H1 (cell line): ENCODE results near the gene SLC38A7. TPM values are rescaled to one million over a fixed set of nuclear protein-coding genes. Genes with fewer than 3 reads are reported as not detected.

Source experiments
- CTCF ChIA-PET: fragments of 300-600 bp; sonication (Branson Sonifier 250); formaldehyde crosslinking; loops from one replicate; lab custom pipeline; 2021; ENCODE audit not compliant: partially characterized antibody; lab: Charles Lee
- POLR2A ChIA-PET: fragments of 300-600 bp; sonication (Branson Sonifier 250); formaldehyde crosslinking; loops from one replicate; lab custom pipeline; 2021; ENCODE audit warnings: inconsistent platforms; ENCODE audit not compliant: partially characterized antibody; lab: Charles Lee
- DNase-seq, 2 experiments: peaks; one replicate each; pipeline versions ENCODE4 v3.0.0 to v3.0.0-alpha.2; 2010 to 2022; ENCODE audit warnings: low spot score in 2 of 2, low read depth in 1 of 2, mixed read lengths in 1 of 2
- FAIRE-seq: peaks from 2 replicates; lab custom pipeline; 2011; peaks lifted over from hg19 to GRCh38; lab: Jason Lieb, UNC
- H2AFZ ChIP-seq: 2 replicates; pipeline ENCODE4 v1.8.1; 2012; ENCODE audit warnings: low read length, inconsistent platforms
- H2AK5ac ChIP-seq: 2 replicates; pipeline ENCODE4 v1.6.1; 2013; ENCODE audit warnings: low read depth, low read length
- H2BK120ac ChIP-seq: replicated peaks from 2 replicates; pipeline ENCODE3; 2013; ENCODE audit warnings: low read depth, low read length, inconsistent platforms
- H2BK12ac ChIP-seq: 2 replicates; pipeline ENCODE4 v1.6.1; 2013; ENCODE audit warnings: low read depth, low read length
- H2BK15ac ChIP-seq: 2 replicates; pipeline ENCODE4 v1.6.1; 2013; ENCODE audit warnings: low read length
- H2BK20ac ChIP-seq: 2 replicates; pipeline ENCODE4 v1.6.1; 2013; ENCODE audit warnings: low read length
- H2BK5ac ChIP-seq: 2 replicates; pipeline ENCODE4 v1.6.1; 2013; ENCODE audit warnings: low read depth, low read length
- H3K14ac ChIP-seq: 2 replicates; pipeline ENCODE4 v1.6.1; 2013; ENCODE audit warnings: inconsistent platforms; ENCODE audit not compliant: insufficient read length
- H3K18ac ChIP-seq: 2 replicates; pipeline ENCODE4 v1.6.1; 2013; ENCODE audit warnings: low read length; ENCODE audit errors: extremely low read depth
- H3K23ac ChIP-seq: 2 replicates; pipeline ENCODE4 v1.6.1; 2013; ENCODE audit warnings: inconsistent platforms; ENCODE audit not compliant: insufficient read length
- H3K23me2 ChIP-seq: 2 replicates; pipeline ENCODE4 v1.6.1; 2013; ENCODE audit warnings: low read depth, low read length
- H3K27ac ChIP-seq: 2 replicates; pipeline ENCODE4 v1.6.1; 2011; ENCODE audit warnings: low read depth, low read length, inconsistent platforms
- H3K27me3 ChIP-seq, 4 experiments: replicated peaks in 1 of 4; 1 replicate in 1 of 4; 2 replicates in 3 of 4; pipeline versions ENCODE4 v1.6.1 to v1.8.1; 2011 to 2013; ENCODE audit warnings: low read length in 3 of 4, mild to moderate bottlenecking in 3 of 4, inconsistent platforms in 2 of 4, mixed read lengths in 2 of 4, moderate library complexity in 1 of 4; ENCODE audit not compliant: control insufficient read depth in 3 of 4, insufficient read depth in 3 of 4; ENCODE audit errors: extremely low read depth in 1 of 4
- H3K36me3 ChIP-seq, 4 experiments: 2 replicates each; pipeline versions ENCODE4 v1.6.1 to v1.8.1; 2011 to 2013; ENCODE audit warnings: mild to moderate bottlenecking in 4 of 4, low read length in 3 of 4, moderate library complexity in 2 of 4, control low read depth in 1 of 4, inconsistent platforms in 1 of 4; ENCODE audit not compliant: insufficient read depth in 4 of 4, control insufficient read depth in 2 of 4
- H3K4ac ChIP-seq: replicated peaks from 2 replicates; pipeline ENCODE3; 2013; ENCODE audit warnings: low read length, low read depth, mixed read lengths, inconsistent platforms; ENCODE audit not compliant: insufficient read length
- H3K4me1 ChIP-seq, 4 experiments: replicated peaks in 1 of 4; 1 replicate in 1 of 4; 2 replicates in 3 of 4; pipeline versions ENCODE4 v1.6.1 to v1.8.1; 2011 to 2013; ENCODE audit warnings: low read length in 3 of 4, inconsistent platforms in 2 of 4, mixed read lengths in 1 of 4; ENCODE audit not compliant: insufficient read depth in 4 of 4, control insufficient read depth in 3 of 4
- H3K4me2 ChIP-seq, 2 experiments: 2 replicates each; pipeline versions ENCODE4 v1.6.1 to v1.8.1; 2011 to 2013; ENCODE audit warnings: low read depth in 2 of 2, low read length in 2 of 2, control low read depth in 1 of 2, inconsistent platforms in 1 of 2, mild to moderate bottlenecking in 1 of 2; ENCODE audit not compliant: insufficient read depth in 1 of 2
- H3K4me3 ChIP-seq, 4 experiments: fragments of 200-600, 300-600 bp in 1 of 4; sonication (generic), shearing (Covaris generic), sonication (Bioruptor Twin) in 1 of 4; 2 replicates each; pipeline versions ENCODE4 v1.5.1 to v1.8.1; 2011 to 2016; ENCODE audit warnings: low read length in 4 of 4, low read depth in 3 of 4, control low read depth in 2 of 4, inconsistent platforms in 2 of 4, mild to moderate bottlenecking in 2 of 4, mixed read lengths in 1 of 4, moderate library complexity in 1 of 4; ENCODE audit not compliant: insufficient read depth in 2 of 4; ENCODE audit errors: extremely low read depth in 1 of 4
- H3K56ac ChIP-seq: replicated peaks from 2 replicates; pipeline ENCODE3; 2013; ENCODE audit warnings: low read depth, mild to moderate bottlenecking, mixed read lengths, low read length, inconsistent platforms; ENCODE audit not compliant: insufficient read length
- H3K79me1 ChIP-seq: 2 replicates; pipeline ENCODE4 v1.6.1; 2013; ENCODE audit warnings: low read depth, low read length, control low read depth
- H3K79me2 ChIP-seq, 2 experiments: 2 replicates each; pipeline versions ENCODE4 v1.6.1 to v1.8.1; 2012 to 2013; ENCODE audit warnings: low read length in 2 of 2, mild to moderate bottlenecking in 2 of 2, inconsistent platforms in 1 of 2; ENCODE audit not compliant: insufficient read depth in 2 of 2, control insufficient read depth in 1 of 2
- H3K9ac ChIP-seq, 4 experiments: replicated peaks in 1 of 4; 1 replicate in 1 of 4; 2 replicates in 3 of 4; pipeline versions ENCODE4 v1.6.1 to v1.8.1; 2011 to 2013; ENCODE audit warnings: low read depth in 3 of 4, low read length in 3 of 4, control low read depth in 2 of 4, mild to moderate bottlenecking in 2 of 4, moderate library complexity in 2 of 4, inconsistent platforms in 1 of 4; ENCODE audit errors: extremely low read depth in 1 of 4
- H3K9me3 ChIP-seq, 2 experiments: 2 replicates each; pipeline versions ENCODE4 v1.6.1 to v1.8.1; 2012 to 2013; ENCODE audit warnings: mild to moderate bottlenecking in 2 of 2, moderate library complexity in 2 of 2, control low read depth in 1 of 2, inconsistent platforms in 1 of 2, low read depth in 1 of 2, low read length in 1 of 2, mixed read lengths in 1 of 2; ENCODE audit not compliant: insufficient read depth in 2 of 2
- H4K20me1 ChIP-seq, 2 experiments: replicated peaks in 1 of 2; 2 replicates each; pipeline versions ENCODE3 to v1.8.1; 2011 to 2013; ENCODE audit warnings: inconsistent platforms in 2 of 2, low read length in 2 of 2, mild to moderate bottlenecking in 1 of 2; ENCODE audit not compliant: insufficient read depth in 2 of 2, control insufficient read depth in 1 of 2
- H4K5ac ChIP-seq: 2 replicates; pipeline ENCODE4 v1.6.1; 2013; ENCODE audit warnings: low read length, low read depth, mixed read lengths, inconsistent platforms; ENCODE audit not compliant: insufficient read length
- H4K8ac ChIP-seq: 2 replicates; pipeline ENCODE4 v1.8.0; 2013; ENCODE audit warnings: mild to moderate bottlenecking, moderate library complexity, low read length, inconsistent platforms; ENCODE audit not compliant: insufficient read depth; ENCODE audit errors: extremely low read depth
- H4K91ac ChIP-seq: replicated peaks from 2 replicates; pipeline ENCODE3; 2013; ENCODE audit warnings: low read length, mixed read lengths, inconsistent platforms; ENCODE audit not compliant: insufficient read length
- ATF3 ChIP-seq: IDR thresholded peaks from 2 replicates; pipeline ENCODE4 v1.6.1; 2011; ENCODE audit warnings: low read depth, mild to moderate bottlenecking, low read length; ENCODE audit not compliant: insufficient read depth
- KDM1A ChIP-seq: fragments of 200-600, 300-600 bp; sonication (generic); IDR thresholded peaks from 2 replicates; pipeline ENCODE4 v1.7.1; 2016; ENCODE audit warnings: mild to moderate bottlenecking, low read length, borderline replicate concordance
- RAD21 ChIP-seq, 2 experiments: IDR thresholded peaks in 1 of 2; conservative IDR thresholded peaks in 1 of 2; 2 replicates each; pipeline ENCODE4 v1.6.1; 2011; ENCODE audit warnings: low read depth in 2 of 2, low read length in 2 of 2, improper control_type of control experiment in 1 of 2, inconsistent platforms in 1 of 2, mild to moderate bottlenecking in 1 of 2, moderate library complexity in 1 of 2
- TCF12 ChIP-seq: IDR thresholded peaks from 2 replicates; pipeline ENCODE4 v1.6.1; 2011; ENCODE audit warnings: low read depth, mild to moderate bottlenecking, low read length
- WGBS, 2 experiments: shearing (Covaris generic) in 1 of 2; methylation state at CpG; one replicate each; pipeline versions ENCODE4 v1.1.6 to v1.1.7; 2013 to 2015; ENCODE audit warnings: low lambda C conversion rate in 2 of 2, mixed read lengths in 2 of 2, inconsistent platforms in 1 of 2, low coverage in 1 of 2, missing lambda C conversion rate in 1 of 2; ENCODE audit not compliant: insufficient replicate concordance in 2 of 2, insufficient coverage in 1 of 2, insufficient read length in 1 of 2; ENCODE audit errors: extremely low coverage in 1 of 2, missing lambda C conversion rate in 1 of 2; 5-methylcytosine and 5-hydroxymethylcytosine counted together
- polyA plus RNA-seq, 7 experiments: library from polyadenylated mRNA; depleted of rRNA in 3 of 7; stranded (reverse) in 5 of 7; unstranded in 2 of 7; fragments of >200 nt in 5 of 7; fragments of 200-250 nt in 2 of 7; gene quantifications; 1 replicate in 5 of 7; 2 replicates in 1 of 7; 4 replicates in 1 of 7; pipeline versions ENCODE4 v1.2.1 to v1.2.3, GENCODE V29; 2011 to 2013; ENCODE audit warnings: missing spikeins in 2 of 7, mixed read lengths in 2 of 7
- total RNA-seq: library from RNA; stranded (reverse); fragmentation: NEBNext Ultra II Directional; extraction: Animal tissue kit (Norgen Biotek cat#: 25700); gene quantifications from 2 replicates; pipeline ENCODE4 v1.2.1, GENCODE V29; 2021

Gene SLC38A7
- total and polyA plus RNA-seq, 2 of the 8 experiments (the other 6 are each of a cell fraction or from before 2014, with no cell fraction given): 26.7 to 28.0 TPM

GRCh38 chr16:58730724-58731370, 46.3 kb upstream of the SLC38A7 start:
- H4K5ac ChIP-seq: no peak overlapping the region
- TF ChIP-seq RAD21 (IDR thresholded peaks at IDR 0.05 in 1 of 2, conservative IDR thresholded peaks at IDR 0.05 in 1 of 2; ENCODE audit: low read depth in 2 of 2, low read length in 2 of 2): no peak
- no peak for TF ChIP-seq TCF12
- no peak for TF ChIP-seq KDM1A
- TF ChIP-seq ATF3: no peak
- no peak overlapping the region for H3K23ac ChIP-seq
- H3K79me1 ChIP-seq: peaks cover 8% of the 10 kb centered on the region
- WGBS, 2 experiments: 89% methylated on average over 11 of the region's 11 CpGs; no CpG with 5 or more reads in 1 of the 2 experiments
- H2AFZ ChIP-seq: no peak overlapping the region
- no peak overlapping the region for H2BK15ac ChIP-seq
- H2BK20ac ChIP-seq: no peak overlapping the region
- H3K18ac ChIP-seq: no peak overlapping the region
- no peak overlapping the region for H2BK120ac ChIP-seq
- H4K91ac ChIP-seq: no peak overlapping the region
- peaks cover 6% of the 10 kb centered on the region for H3K23me2 ChIP-seq
- no peak overlapping the region for H4K8ac ChIP-seq
- H3K14ac ChIP-seq: no peak overlapping the region
- H3K4me1 ChIP-seq: peaks cover 0 to 8% (median 2%) of the 10 kb centered on the region in 4 experiments; a peak in 3 of 7 replicates
- no peaks in the 10 kb centered on the region for H3K9me3 ChIP-seq
- DNase-seq (no peak), FAIRE-seq (no peak)
- no peak overlapping the region for H2BK5ac ChIP-seq
- H3K27ac ChIP-seq: no peak overlapping the region
- no peak overlapping the region for H3K4ac ChIP-seq
- H3K36me3 ChIP-seq: peaks cover 0 to 17% (median 0%) of the 10 kb centered on the region in 4 experiments; a peak in 2 of 8 replicates
- no peaks in the 10 kb centered on the region for H3K27me3 ChIP-seq
- H3K56ac ChIP-seq: no peak overlapping the region
- CTCF ChIA-PET: interaction anchor here (1.1 to 2.0 kb wide), 2 partner anchors 25 to 26 kb away, joined by 4 to 10 read pairs; no protein-coding TSS in a partner anchor
- no peak overlapping the region for H2AK5ac ChIP-seq
- peaks cover 4 to 64% of the 10 kb centered on the region in 2 experiments for H3K79me2 ChIP-seq
- POLR2A ChIA-PET: interaction anchor here (0.6 to 1.6 kb wide), 3 partner anchors 21 to 214 kb away, joined by 4 to 5 read pairs (median 4); no protein-coding TSS in a partner anchor
- no peak overlapping the region for H3K4me2 ChIP-seq
- H3K9ac ChIP-seq: no peak overlapping the region
- peaks cover 11% of the 10 kb centered on the region in 2 experiments for H4K20me1 ChIP-seq
- no peak overlapping the region for H3K4me3 ChIP-seq
- no peak overlapping the region for H2BK12ac ChIP-seq
